Activated naive CD8-positive, alpha-beta T cell treated with anti-CD3 and anti-CD28 coated beads for 36 hours (primary cell): ENCODE data around the gene NKD2. TPM values are rescaled to one million over a fixed set of nuclear protein-coding genes. Genes with fewer than 3 reads are reported as not detected.

ENCODE experiments used
- DNase-seq: peaks from one replicate; pipeline ENCODE4 v3.0.0; 2021
- H3K27ac Mint-ChIP-seq: one replicate; pipeline ENCODE4 v1.8.0; 2022; ENCODE audit warnings: mild to moderate bottlenecking, moderate library complexity, mixed read lengths
- H3K27me3 Mint-ChIP-seq: one replicate; pipeline ENCODE4 v1.8.0; 2022; ENCODE audit warnings: mild to moderate bottlenecking, mixed read lengths
- H3K36me3 Mint-ChIP-seq: one replicate; pipeline ENCODE4 v1.8.0; 2021; ENCODE audit warnings: mild to moderate bottlenecking, mixed read lengths
- H3K4me1 Mint-ChIP-seq: one replicate; pipeline ENCODE4 v1.8.0; 2021; ENCODE audit warnings: mixed read lengths
- H3K4me3 Mint-ChIP-seq: one replicate; pipeline ENCODE4 v1.8.0; 2022; ENCODE audit warnings: mild to moderate bottlenecking, moderate library complexity, mixed read lengths
- H3K9me3 Mint-ChIP-seq: one replicate; pipeline ENCODE4 v1.8.0; 2022; ENCODE audit warnings: mixed read lengths
- total RNA-seq, 2 experiments: library from RNA; stranded (reverse); gene quantifications; one replicate each; pipeline ENCODE4 v1.2.3, GENCODE V29; 2021

NKD2 gene, protein sequence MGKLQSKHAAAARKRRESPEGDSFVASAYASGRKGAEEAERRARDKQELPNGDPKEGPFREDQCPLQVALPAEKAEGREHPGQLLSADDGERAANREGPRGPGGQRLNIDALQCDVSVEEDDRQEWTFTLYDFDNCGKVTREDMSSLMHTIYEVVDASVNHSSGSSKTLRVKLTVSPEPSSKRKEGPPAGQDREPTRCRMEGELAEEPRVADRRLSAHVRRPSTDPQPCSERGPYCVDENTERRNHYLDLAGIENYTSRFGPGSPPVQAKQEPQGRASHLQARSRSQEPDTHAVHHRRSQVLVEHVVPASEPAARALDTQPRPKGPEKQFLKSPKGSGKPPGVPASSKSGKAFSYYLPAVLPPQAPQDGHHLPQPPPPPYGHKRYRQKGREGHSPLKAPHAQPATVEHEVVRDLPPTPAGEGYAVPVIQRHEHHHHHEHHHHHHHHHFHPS
- under 1 TPM; 0.66 to 0.82 TPM for total RNA-seq

DNA sequence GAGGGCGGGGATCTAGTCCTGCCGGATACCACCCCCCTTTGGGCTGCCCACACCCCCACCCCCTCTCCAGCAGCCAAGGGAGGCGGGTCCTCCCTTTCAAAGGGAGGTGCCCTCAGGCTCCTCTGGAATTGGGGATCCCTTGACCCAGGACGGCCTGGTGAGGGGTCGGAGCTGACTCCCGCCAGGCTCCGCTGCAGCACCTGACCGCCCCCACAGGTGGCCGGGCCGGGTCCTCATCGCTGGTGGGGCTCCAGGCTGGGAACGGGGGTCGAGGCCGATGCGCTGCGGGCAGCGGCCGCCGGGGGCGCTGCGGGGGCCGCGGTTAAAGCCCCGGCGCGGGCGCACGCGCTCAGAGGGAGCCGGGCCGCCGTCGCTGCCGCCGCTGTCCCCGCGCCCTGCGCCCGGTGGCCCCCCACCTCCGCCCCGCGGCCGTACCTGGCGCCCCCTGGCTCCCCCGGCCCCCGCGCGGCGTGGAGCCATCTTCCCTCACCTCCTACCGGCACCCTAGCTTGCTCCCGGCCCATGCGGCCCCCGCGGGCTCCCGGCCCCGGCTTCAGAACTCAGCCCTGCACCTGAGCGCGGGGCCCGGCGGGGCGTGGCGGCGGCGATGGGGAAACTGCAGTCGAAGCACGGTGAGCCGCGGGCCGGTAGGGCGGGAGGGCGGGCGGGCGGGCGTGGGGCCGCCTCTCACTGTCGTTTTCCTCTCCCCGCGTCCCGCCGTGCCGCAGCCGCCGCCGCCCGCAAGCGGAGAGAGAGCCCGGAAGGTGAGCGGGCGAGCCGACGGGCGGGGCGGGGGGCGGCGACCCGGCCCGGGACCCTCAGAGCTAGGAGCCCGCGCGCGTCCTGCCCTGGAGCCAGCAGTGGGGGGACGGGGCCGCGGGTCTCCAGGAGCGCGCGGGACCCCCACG is at the start of gene NKD2:
Gene NKD2 (plus strand): TSS at position 352 of the 908 bp plus-strand sequence. CDS start 256 bp downstream, at position 608.
- no peaks in the 10 kb centered on the region for H3K36me3 Mint-ChIP-seq
- H3K27me3 Mint-ChIP-seq, result peaks cover 55% of the 10 kb centered on the region
- peaks cover 10% of the 10 kb centered on the region for H3K4me1 Mint-ChIP-seq
- H3K27ac Mint-ChIP-seq, result no peak within 1 kb of the TSS
- H3K4me3 Mint-ChIP-seq, result no peak within 1 kb of the TSS
- no peaks in the 10 kb centered on the region for H3K9me3 Mint-ChIP-seq
- peak; percentile 64 for DNase-seq

DNA sequence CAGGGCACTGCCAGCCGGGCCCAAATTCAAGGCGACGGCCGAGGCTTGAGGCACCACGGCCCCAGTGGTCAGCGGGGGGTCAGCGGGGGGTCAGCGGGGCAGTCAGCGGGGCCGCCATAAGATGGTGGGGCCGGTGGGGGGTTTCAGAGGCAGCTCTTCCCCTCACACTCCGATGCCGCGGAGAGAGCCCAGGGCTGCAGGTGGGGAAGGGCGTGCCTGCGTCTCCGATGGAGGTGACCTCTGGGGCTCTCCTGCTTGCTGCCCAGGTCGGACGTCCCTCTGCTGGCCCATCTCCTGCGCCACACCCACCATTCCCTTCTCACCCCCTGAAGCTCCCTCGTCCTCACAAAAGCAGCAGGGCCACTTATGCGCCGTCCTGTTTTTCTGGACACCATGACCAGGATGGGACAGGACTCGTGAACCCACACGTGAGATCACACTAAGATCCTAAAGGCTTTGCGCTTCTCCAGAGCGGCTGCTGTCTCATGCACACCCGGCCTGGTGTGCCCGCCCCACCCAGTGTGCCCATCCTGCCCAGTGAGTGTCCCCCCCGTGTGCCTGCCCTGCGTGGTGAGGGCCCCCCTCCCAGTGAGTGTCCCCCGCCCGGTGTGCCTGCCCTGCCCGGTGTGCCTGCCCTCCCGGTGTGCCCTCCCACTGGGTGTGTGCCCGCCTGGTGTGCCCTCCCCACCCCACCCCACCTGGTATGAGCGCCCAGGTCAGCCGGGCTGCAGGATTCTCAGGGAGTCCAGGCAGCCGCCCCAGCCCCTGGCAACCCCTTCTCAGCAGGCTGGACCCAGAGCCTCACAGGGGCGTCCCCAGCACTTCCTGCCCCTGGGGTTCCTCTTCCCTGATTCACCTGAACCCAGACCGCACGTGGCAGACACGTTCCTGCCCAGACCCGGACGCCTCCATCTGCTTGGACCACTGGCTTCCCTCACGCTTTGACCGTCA is 48.7 kb upstream of the NKD2 start:
- H3K36me3 Mint-ChIP-seq, result no peaks in the 10 kb centered on the region
- peaks cover 35% of the 10 kb centered on the region for H3K27me3 Mint-ChIP-seq
- H3K4me1 Mint-ChIP-seq, result peaks cover 47% of the 10 kb centered on the region

DNA sequence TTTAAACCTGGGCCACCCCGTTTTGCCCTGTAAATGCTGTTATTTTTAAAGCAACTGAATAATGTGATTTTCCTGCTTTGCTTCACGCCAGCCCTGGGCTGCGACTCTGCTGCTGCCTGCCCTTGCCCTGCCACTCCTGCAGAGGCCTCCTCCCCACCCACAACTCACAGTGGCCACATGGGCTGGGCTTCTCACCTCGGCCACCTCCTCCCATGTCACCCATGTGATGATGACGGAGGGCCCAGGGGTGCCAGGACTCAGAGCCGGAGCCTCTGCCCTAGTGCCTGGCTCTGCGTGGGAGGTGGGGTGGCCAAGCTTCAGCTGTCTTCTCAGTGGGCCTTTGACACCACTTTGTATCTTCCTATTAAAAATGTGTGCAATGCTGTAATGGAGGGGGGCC is 48.1 kb upstream of the NKD2 start:
- Mint-ChIP-seq H3K27me3 (peaks cover 35% of the 10 kb centered on the region), H3K4me1 (peaks cover 45% of the 10 kb centered on the region), H3K36me3 (no peaks in the 10 kb centered on the region), H3K4me3 (no peak overlapping the region), H3K27ac (no peak overlapping the region), H3K9me3 (no peaks in the 10 kb centered on the region)
- DNase-seq, result no peak

More for the DNA sequence above, 48.7 kb upstream of the NKD2 start:
- DNase-seq, result no peak
- no peak overlapping the region for H3K4me3 Mint-ChIP-seq
- H3K27ac Mint-ChIP-seq, result no peak overlapping the region
- no peaks in the 10 kb centered on the region for H3K9me3 Mint-ChIP-seq

DNA sequence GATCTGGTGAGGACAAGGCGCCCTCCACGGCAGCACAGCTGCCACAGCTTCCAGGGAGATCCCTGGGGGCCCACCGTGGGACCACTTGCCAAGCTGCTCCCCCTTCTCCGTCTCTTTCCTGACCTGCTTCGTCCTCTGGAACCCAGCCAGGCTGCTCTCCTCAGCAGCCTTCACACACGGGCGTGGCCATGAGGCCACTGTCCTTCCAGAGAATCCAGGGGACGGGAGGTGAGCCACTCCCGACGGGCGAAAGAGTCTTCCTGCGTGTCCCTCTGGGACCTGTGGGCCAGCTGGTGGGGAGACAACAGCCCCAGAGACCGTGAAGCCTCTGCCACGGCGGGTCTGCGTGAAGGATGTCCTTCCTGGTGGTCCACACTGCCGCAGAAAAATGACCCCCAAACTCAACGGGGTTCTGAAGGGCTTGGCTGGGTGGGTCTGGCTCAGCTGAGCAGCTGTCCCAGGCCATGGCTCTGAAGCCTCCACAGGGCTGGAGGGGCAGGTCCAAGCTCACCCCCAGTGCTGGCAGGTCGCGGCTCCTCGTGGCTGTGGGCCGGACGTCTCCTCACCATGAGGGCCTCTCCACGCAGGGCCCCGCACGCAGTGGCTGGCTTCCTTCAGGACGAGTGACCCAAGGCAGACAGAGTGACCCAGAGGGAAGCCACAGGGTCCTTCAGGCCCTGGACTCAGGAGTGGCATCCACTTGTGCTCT is 47.4 kb upstream of the NKD2 start:
- Mint-ChIP-seq H3K4me1 (peaks cover 43% of the 10 kb centered on the region), H3K4me3 (no peak overlapping the region), H3K36me3 (no peaks in the 10 kb centered on the region), H3K27ac (no peak overlapping the region), H3K9me3 (no peaks in the 10 kb centered on the region), H3K27me3 (peaks cover 38% of the 10 kb centered on the region)
- DNase-seq, result no peak

DNA sequence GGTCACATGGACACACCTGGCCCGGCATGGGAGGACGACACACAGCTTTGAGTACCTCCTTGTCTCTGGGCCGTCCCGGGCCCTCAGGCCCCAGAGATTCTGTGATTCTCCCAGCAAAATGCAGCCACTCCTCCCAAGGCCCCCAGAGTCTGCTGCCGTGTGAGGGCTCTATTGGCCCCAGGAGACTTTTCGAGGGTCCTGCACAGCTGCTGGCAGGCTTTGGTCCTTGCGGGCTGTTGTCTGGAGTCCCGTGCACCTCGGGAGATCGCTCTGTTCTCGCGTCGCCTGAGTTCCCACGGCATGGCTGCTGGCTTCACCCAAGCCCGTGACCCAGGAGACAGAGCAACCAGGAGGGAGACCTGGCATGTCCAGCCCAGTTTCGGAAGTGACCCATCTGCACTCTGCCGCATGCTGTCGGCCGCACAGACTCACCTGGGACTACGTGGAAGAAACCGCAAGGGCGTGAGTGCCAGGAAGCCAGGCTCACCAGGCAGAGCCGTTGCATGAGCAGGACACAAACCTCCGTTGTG is 46.8 kb upstream of the NKD2 start:
- Mint-ChIP-seq H3K27me3 (peaks cover 39% of the 10 kb centered on the region), H3K4me3 (no peak overlapping the region), H3K27ac (no peak overlapping the region), H3K36me3 (no peaks in the 10 kb centered on the region), H3K4me1 (peaks cover 38% of the 10 kb centered on the region), H3K9me3 (no peaks in the 10 kb centered on the region)
- DNase-seq, result no peak

DNA sequence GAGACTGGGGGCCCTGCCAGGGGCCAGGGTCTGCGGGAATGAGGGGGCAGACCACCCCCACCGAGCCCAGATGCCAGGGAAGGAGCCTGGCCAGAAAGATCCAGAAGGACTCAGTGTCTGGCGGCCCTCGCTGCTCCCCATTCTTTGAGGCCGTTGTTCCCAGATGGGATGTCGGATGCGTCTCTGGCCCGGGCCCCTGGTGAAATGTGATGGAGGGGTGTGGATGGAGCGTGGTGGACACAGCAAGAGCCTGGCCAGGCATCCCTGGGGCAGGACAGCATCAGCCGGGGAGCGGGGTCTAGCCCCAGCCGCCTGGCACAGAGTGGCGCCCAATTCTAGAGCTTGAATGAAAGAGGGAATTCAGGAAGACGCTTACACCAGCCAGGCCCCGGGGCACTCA is 46.2 kb upstream of the NKD2 start:
- no peaks in the 10 kb centered on the region for H3K36me3 Mint-ChIP-seq
- peaks cover 42% of the 10 kb centered on the region for H3K27me3 Mint-ChIP-seq
- H3K4me3 Mint-ChIP-seq, result no peak overlapping the region
- peaks cover 32% of the 10 kb centered on the region for H3K4me1 Mint-ChIP-seq
- no peak for DNase-seq
- no peaks in the 10 kb centered on the region for H3K9me3 Mint-ChIP-seq
- H3K27ac Mint-ChIP-seq, result no peak overlapping the region

DNA sequence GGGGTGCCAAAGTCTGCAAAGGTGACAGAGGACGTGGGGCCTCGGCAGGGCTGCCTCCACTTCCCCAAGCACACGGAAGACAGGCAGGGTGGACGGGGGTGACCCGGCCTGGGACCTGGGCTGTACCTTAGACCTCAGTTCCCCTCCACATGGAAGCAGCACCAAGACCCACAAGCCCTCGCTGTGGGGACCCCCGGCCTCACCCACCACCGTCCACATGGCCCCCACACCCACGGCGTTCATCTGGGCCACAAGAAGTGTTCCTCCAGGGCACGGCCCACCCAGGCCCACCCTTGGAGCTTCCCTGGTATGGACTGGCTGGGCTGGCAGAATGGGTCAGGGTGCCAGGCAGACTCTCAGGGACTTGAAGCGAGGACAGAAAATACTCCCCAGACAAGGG is 45.8 kb upstream of the NKD2 start:
- Mint-ChIP-seq H3K27me3 (peaks cover 46% of the 10 kb centered on the region), H3K9me3 (no peaks in the 10 kb centered on the region), H3K4me3 (no peak overlapping the region), H3K27ac (no peak overlapping the region), H3K4me1 (peaks cover 28% of the 10 kb centered on the region), H3K36me3 (no peaks in the 10 kb centered on the region)
- no peak for DNase-seq

DNA sequence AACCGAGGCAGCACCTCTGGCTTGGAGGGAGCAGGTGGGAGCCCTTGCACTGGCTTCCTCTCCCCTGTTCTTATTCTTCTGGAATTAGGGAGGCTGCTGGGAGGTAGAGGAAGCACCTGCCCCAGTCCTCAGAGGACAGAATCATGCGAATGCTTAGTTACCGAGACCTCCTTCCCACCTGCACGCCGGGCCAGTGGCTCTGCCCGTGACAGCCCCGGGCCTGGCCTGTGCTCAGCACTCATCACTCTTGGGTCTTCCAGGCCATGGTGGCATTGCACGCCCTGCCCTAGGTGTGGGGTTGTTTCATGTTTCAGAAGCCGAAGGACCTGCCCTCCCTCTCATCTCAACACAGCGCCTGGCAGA is 45.3 kb upstream of the NKD2 start:
- Mint-ChIP-seq H3K9me3 (no peaks in the 10 kb centered on the region), H3K36me3 (no peaks in the 10 kb centered on the region), H3K27ac (peak overlapping the region; percentile 89), H3K27me3 (peaks cover 51% of the 10 kb centered on the region), H3K4me3 (peak overlapping the region; percentile 62), H3K4me1 (peaks cover 25% of the 10 kb centered on the region)
- DNase-seq, result no peak

DNA sequence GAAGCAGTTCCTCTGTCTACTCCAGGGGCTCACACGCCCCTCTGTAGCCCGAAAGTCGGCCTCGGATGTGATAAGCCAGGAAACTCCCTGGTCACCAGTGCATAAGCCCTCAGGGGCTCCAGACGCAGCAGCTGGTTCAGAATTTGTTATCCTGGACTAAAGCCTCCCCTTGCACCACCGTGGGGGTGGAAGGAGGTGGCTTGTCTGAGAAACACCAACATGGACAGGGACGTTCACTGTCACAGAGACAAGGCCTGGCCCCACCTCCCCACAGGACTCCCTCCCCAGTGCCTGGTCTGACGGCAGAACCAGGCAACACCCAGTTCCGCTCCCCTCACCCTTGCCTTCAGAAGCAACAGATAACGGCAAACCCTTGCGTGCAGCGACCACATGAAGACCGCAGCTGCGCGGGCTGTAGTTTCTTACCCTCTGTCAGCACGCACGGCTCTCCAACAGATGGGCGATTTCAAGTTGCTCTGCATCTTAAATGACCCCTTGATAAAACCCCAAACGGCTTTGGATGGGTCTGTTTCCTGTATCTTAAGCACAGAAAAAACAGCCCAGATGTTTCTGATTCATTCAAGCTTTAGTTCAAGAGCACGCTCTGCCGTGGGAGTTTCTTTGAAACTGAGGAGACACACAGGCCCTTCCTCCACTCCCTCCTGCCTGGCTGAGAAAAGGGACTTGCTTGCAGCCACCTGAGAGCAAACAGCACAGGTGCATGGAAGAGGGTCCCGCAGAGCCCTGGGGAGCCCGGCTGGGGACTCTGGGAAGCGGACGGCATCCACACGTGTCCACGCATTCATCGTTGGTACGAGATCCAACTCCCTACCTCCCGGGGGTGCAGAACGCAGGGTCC is 44.7 kb upstream of the NKD2 start:
- H3K27ac Mint-ChIP-seq, result peak overlapping the region; percentile 89
- peaks cover 57% of the 10 kb centered on the region for H3K27me3 Mint-ChIP-seq
- peaks cover 30% of the 10 kb centered on the region for H3K4me1 Mint-ChIP-seq
- peak overlapping the region; percentile 62 for H3K4me3 Mint-ChIP-seq
- DNase-seq, result peak; percentile 77
- no peaks in the 10 kb centered on the region for H3K36me3 Mint-ChIP-seq
- H3K9me3 Mint-ChIP-seq, result no peaks in the 10 kb centered on the region

DNA sequence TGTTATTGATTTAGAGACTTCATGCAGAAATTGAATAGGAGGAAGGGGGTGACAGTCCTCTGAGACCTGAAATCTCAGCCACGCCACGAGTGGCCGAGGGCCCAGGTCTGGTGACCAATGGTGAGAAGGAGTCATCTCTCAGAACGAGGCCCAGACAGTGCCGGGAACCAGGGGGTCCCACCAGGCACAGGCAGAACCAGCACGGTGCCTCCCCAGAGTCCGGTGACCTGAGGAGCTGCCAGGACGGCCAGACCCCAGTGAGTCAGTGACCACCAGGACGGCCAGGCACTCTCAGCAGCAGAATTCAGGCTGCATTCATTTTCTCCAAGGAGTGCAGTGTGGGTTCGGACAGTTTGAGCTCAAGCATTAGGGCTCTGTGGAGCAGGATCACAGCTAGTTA is 43.8 kb upstream of the NKD2 start:
- peaks cover 38% of the 10 kb centered on the region for H3K4me1 Mint-ChIP-seq
- H3K9me3 Mint-ChIP-seq, result no peaks in the 10 kb centered on the region
- H3K27me3 Mint-ChIP-seq, result peaks cover 64% of the 10 kb centered on the region
- H3K27ac Mint-ChIP-seq, result peak overlapping the region; percentile 51
- H3K4me3 Mint-ChIP-seq, result peak overlapping the region; percentile 47
- no peaks in the 10 kb centered on the region for H3K36me3 Mint-ChIP-seq
- no peak for DNase-seq

DNA sequence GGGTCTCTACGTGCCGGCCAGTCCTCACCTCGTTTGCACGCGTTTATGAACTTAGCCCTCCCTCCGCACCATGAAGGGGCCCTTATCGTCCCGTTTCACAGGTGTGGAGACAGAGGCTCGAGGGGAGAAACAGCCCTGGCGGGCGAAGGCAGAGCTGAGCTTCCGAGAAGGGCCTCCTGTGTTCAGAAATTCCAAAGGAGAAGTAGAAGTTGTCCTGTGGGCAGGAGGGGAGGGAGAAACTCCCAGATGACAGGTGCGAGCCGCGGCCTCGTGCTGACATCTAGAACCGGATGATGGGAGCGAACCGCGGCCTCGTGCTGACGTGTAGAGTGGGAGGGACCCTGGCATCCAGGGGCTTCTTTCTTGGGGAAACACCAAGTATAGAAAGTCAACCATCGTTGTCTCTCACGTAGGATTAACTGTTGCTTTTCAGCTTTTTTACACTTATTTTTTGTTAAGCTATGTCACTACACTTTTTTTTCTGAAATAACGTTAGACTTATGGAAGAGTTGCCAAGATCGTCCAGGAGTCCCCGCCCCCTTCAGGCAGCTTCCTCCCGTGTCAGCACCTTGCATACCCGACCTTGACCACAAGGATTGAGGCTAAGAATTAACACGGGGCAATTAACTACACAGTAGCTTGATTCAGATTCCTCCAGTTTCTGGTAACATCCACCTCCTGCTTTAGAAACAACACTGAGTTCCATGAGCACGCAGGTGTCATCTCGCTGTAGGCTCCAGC is 42.8 kb upstream of the NKD2 start:
- Mint-ChIP-seq H3K4me3 (no peak overlapping the region), H3K27me3 (peaks cover 65% of the 10 kb centered on the region), H3K4me1 (peaks cover 36% of the 10 kb centered on the region)

DNA sequence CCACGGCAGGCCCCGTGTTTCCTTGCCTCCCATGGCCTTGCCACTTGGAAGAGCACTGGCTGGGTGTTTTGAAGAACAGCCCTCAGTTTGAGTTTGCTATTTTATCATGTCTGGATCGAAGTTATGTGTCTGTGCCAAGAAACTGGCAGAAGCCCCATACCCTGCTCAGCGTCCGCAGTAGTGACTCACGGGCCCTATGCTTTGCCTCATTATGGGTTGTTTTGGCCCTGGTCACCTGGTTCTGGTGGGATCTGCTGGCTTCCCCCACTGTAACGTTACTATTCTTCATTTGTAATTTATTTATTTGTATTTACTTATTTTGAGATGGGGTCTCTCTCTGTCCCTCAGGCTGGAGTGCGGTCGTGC is 42.3 kb upstream of the NKD2 start:
- H3K4me1 Mint-ChIP-seq, result peaks cover 36% of the 10 kb centered on the region
- peaks cover 70% of the 10 kb centered on the region for H3K27me3 Mint-ChIP-seq
- no peak overlapping the region for H3K27ac Mint-ChIP-seq
- no peak overlapping the region for H3K4me3 Mint-ChIP-seq
- no peaks in the 10 kb centered on the region for H3K36me3 Mint-ChIP-seq
- no peak for DNase-seq
- no peaks in the 10 kb centered on the region for H3K9me3 Mint-ChIP-seq

More for the DNA sequence above, 42.8 kb upstream of the NKD2 start:
- H3K27ac Mint-ChIP-seq, result no peak overlapping the region
- H3K36me3 Mint-ChIP-seq, result no peaks in the 10 kb centered on the region
- H3K9me3 Mint-ChIP-seq, result no peaks in the 10 kb centered on the region
- DNase-seq, result no peak

DNA sequence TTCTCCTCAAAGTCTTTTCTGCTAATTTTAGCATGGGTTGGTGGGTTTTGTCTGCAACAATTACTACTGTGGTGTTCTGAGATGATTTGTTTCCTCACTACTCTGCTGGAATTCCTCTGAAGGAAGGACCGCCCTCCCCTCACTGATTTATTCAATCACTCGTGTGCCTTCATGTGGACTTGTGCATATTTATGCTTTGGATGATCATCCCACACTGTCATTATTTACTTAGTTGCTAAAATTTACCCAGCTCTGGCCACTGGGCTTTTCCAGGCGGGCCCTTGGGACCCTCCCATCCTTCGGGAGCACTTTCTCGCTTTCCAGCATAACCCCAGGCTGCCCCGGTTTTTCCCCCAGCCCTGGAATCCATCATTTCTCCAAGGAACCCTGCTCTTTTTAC is 41.7 kb upstream of the NKD2 start:
- Mint-ChIP-seq H3K4me1 (peaks cover 36% of the 10 kb centered on the region), H3K4me3 (no peak overlapping the region), H3K27ac (no peak overlapping the region), H3K27me3 (peaks cover 76% of the 10 kb centered on the region), H3K36me3 (no peaks in the 10 kb centered on the region), H3K9me3 (no peaks in the 10 kb centered on the region)
- no peak for DNase-seq
